GM23338 (cell line): ENCODE results near the gene KCNF1. TPM values are rescaled to one million over a fixed set of nuclear protein-coding genes. Genes with fewer than 3 reads are reported as not detected.

Experiments used
- ATAC-seq: fragments of 200-7000 bp; cut with Tn5 transposase; 3 replicates; pipeline ENCODE4 v1.9.1; 2020
- DNase-seq: peaks from one replicate; pipeline ENCODE4 v3.0.0-alpha.2; 2015; ENCODE audit warnings: low spot score
- H2AFZ ChIP-seq: fragments of 200-600 bp; sonication (generic); 2 replicates; pipeline ENCODE4 v1.8.0; 2016; ENCODE audit warnings: antibody characterized with exemption, mild to moderate bottlenecking, moderate library complexity
- H3F3A ChIP-seq: fragments of 200-600 bp; sonication (generic); replicated peaks from 2 replicates; pipeline ENCODE4 v1.8.0; 2017; ENCODE audit warnings: antibody characterized with exemption, mixed run types, low read depth
- H3K27ac ChIP-seq: fragments of 200-600 bp; sonication (generic); 2 replicates; pipeline ENCODE4 v1.6.1; 2016; ENCODE audit warnings: low read depth
- H3K27me3 ChIP-seq: fragments of 200-600 bp; sonication (generic); 2 replicates; pipeline ENCODE4 v1.8.0; 2016; ENCODE audit warnings: mild to moderate bottlenecking, mixed run types, moderate library complexity; ENCODE audit not compliant: insufficient read depth
- H3K36me3 ChIP-seq: fragments of 200-600 bp; sonication (generic); 2 replicates; pipeline ENCODE4 v1.8.0; 2016; ENCODE audit warnings: mild to moderate bottlenecking; ENCODE audit not compliant: insufficient read depth
- H3K4me1 ChIP-seq: fragments of 200-600 bp; sonication (generic); 2 replicates; pipeline ENCODE4 v1.8.0; 2016; ENCODE audit warnings: mild to moderate bottlenecking, moderate library complexity; ENCODE audit not compliant: insufficient read depth
- H3K4me2 ChIP-seq: fragments of 200-600 bp; sonication (generic); 2 replicates; pipeline ENCODE4 v1.7.1; 2017; ENCODE audit warnings: mixed run types
- H3K4me3 ChIP-seq: fragments of 200-600 bp; sonication (generic); 2 replicates; pipeline ENCODE4 v1.6.1; 2016; ENCODE audit warnings: mixed run types
- H3K79me2 ChIP-seq: fragments of 200-600 bp; sonication (generic); replicated peaks from 2 replicates; pipeline ENCODE4 v1.8.0; 2017; ENCODE audit warnings: mild to moderate bottlenecking; ENCODE audit not compliant: insufficient read depth
- H3K9me2 ChIP-seq: fragments of 200-600 bp; sonication (generic); 2 replicates; pipeline ENCODE4 v1.8.0; 2017; ENCODE audit not compliant: insufficient read depth
- H4K20me1 ChIP-seq: fragments of 200-600 bp; sonication (generic); replicated peaks from 2 replicates; pipeline ENCODE4 v1.8.0; 2017; ENCODE audit warnings: mild to moderate bottlenecking; ENCODE audit not compliant: insufficient read depth
- H3K27ac Mint-ChIP-seq: 2 replicates; pipeline ENCODE4 v1.8.0; 2020; ENCODE audit warnings: inconsistent platforms, mild to moderate bottlenecking, moderate library complexity, mixed read lengths
- H3K27me3 Mint-ChIP-seq: 3 replicates; pipeline ENCODE4 v1.8.0; 2022; ENCODE audit warnings: low read depth, mild to moderate bottlenecking, moderate library complexity, mixed read lengths, inconsistent platforms; ENCODE audit not compliant: insufficient read depth, poor library complexity
- H3K36me3 Mint-ChIP-seq: 3 replicates; pipeline ENCODE4 v1.8.0; 2021; ENCODE audit warnings: low read depth, mild to moderate bottlenecking, inconsistent platforms, moderate library complexity, mixed read lengths
- H3K4me1 Mint-ChIP-seq: 3 replicates; pipeline ENCODE4 v1.8.0; 2020; ENCODE audit warnings: mild to moderate bottlenecking, inconsistent platforms, mixed read lengths
- H3K4me3 Mint-ChIP-seq: 3 replicates; pipeline ENCODE4 v1.8.0; 2021; ENCODE audit warnings: moderate library complexity, mild to moderate bottlenecking, inconsistent platforms, mixed read lengths
- H3K9me3 Mint-ChIP-seq: 3 replicates; pipeline ENCODE4 v1.8.0; 2020; ENCODE audit warnings: moderate library complexity, mild to moderate bottlenecking, inconsistent platforms, mixed read lengths
- CREB1 ChIP-seq: fragments of 250-450 bp; sonication (Bioruptor Pico); IDR thresholded peaks from 2 replicates; pipeline ENCODE4 v1.5.0; 2020; ENCODE audit warnings: low read depth, mild to moderate bottlenecking, moderate library complexity
- CTCF ChIP-seq, 2 experiments: fragments of 200-600 bp in 1 of 2; sonication (generic) in 1 of 2; conservative IDR thresholded peaks; 2 replicates each; pipeline versions ENCODE4 v1.5.1 to v1.6.1; 2016 to 2017; ENCODE audit warnings: antibody characterized with exemption in 2 of 2, low read depth in 2 of 2, mild to moderate bottlenecking in 2 of 2, moderate library complexity in 1 of 2
- ETS1 ChIP-seq: IDR thresholded peaks from 2 replicates; pipeline ENCODE4 v1.6.1; 2016; ENCODE audit warnings: antibody characterized with exemption
- EZH2phosphoT487 ChIP-seq: fragments of 200-600 bp; sonication (generic); IDR thresholded peaks from one replicate; pipeline ENCODE4 v1.8.1; 2018; ENCODE audit warnings: antibody characterized with exemption; ENCODE audit not compliant: unreplicated experiment
- JUNB ChIP-seq: IDR thresholded peaks from one replicate; pipeline ENCODE4 v1.6.1; 2016; ENCODE audit warnings: antibody characterized with exemption; ENCODE audit not compliant: unreplicated experiment
- NANOG ChIP-seq: IDR thresholded peaks from 2 replicates; pipeline ENCODE4 v1.6.1; 2016; ENCODE audit warnings: antibody characterized with exemption, borderline replicate concordance
- REST ChIP-seq: IDR thresholded peaks from one replicate; pipeline ENCODE4 v1.6.1; 2018; ENCODE audit warnings: antibody characterized with exemption; ENCODE audit not compliant: unreplicated experiment
- STAT1 ChIP-seq: IDR thresholded peaks from one replicate; pipeline ENCODE4 v1.6.1; 2016; ENCODE audit warnings: antibody characterized with exemption; ENCODE audit not compliant: unreplicated experiment
- ZNF114 ChIP-seq: fragments of 250-450 bp; sonication (Bioruptor Pico); IDR thresholded peaks from 2 replicates; pipeline ENCODE4 v1.5.0; 2020; ENCODE audit warnings: mild to moderate bottlenecking, moderate library complexity
- ZNF331 ChIP-seq: fragments of 250-450 bp; sonication (Bioruptor Pico); IDR thresholded peaks from 2 replicates; pipeline ENCODE4 v1.5.0; 2020; ENCODE audit warnings: low read depth, mild to moderate bottlenecking, moderate library complexity
- polyA plus RNA-seq: library from polyadenylated mRNA; unstranded; fragments of >200 nt; fragmentation: Nextera tagmentation; extraction: Ambion mirVana; gene quantifications from 2 replicates; pipeline ENCODE4 v1.2.1, GENCODE V29; 2016
- total RNA-seq: library from RNA; depleted of rRNA; stranded (reverse); fragments of >200 nt; shearing (Covaris generic); gene quantifications from 2 replicates; pipeline ENCODE4 v1.2.3, GENCODE V29; 2014

Gene KCNF1
- total and polyA plus RNA-seq, 2 experiments from 2014 or later = 0.11 to 1.5 TPM

GRCh38 chr2:10876394-10876793, 35.3 kb upstream of the KCNF1 start:
- H3K36me3 Mint-ChIP-seq = peaks cover 4% of the 10 kb centered on the region; the same call in 1 of the 3 replicates
- peaks cover 8% of the 10 kb centered on the region for H3K27me3 Mint-ChIP-seq
- ATAC-seq (no peak), DNase-seq (no peak)
- H3K4me3 ChIP-seq = no peak overlapping the region
- H3K36me3 ChIP-seq = no peaks in the 10 kb centered on the region; the same call in 1 of the 2 replicates
- no peaks in the 10 kb centered on the region for H3K27me3 ChIP-seq
- no peak overlapping the region for H3K4me3 Mint-ChIP-seq
- TF ChIP-seq ZNF331 (no peak), STAT1 (no peak), CTCF (conservative IDR thresholded peaks at IDR 0.05; ENCODE audit: low read depth in 2 of 2) (no peak), JUNB (no peak), ZNF114 (CRISPR knock-in tag) (no peak), CREB1 (no peak), REST (no peak), NANOG (no peak)
- H3K79me2 ChIP-seq = no peaks in the 10 kb centered on the region
- no peaks in the 10 kb centered on the region for H3K9me2 ChIP-seq
- H3K4me1 ChIP-seq = peaks cover 3% of the 10 kb centered on the region; the same call in 1 of the 2 replicates
- no peak overlapping the region for H2AFZ ChIP-seq
- no peak overlapping the region for H3K27ac ChIP-seq
- no peak overlapping the region for H3K27ac Mint-ChIP-seq
- H3F3A ChIP-seq = no peaks in the 10 kb centered on the region
- H3K4me1 Mint-ChIP-seq = peaks cover 15% of the 10 kb centered on the region
- H4K20me1 ChIP-seq = no peaks in the 10 kb centered on the region
- no peak overlapping the region for H3K4me2 ChIP-seq
- H3K9me3 Mint-ChIP-seq = peaks cover 12% of the 10 kb centered on the region; the same call in 2 of the 3 replicates

GRCh38 chr2:10876963-10877362, 34.8 kb upstream of the KCNF1 start:
- H3K4me1 Mint-ChIP-seq = peaks cover 15% of the 10 kb centered on the region
- Histone ChIP-seq H3K27me3 (no peaks in the 10 kb centered on the region), H4K20me1 (no peaks in the 10 kb centered on the region), H2AFZ (no peak overlapping the region), H3K4me1 (peaks cover 3% of the 10 kb centered on the region; the same call in 1 of the 2 replicates), H3K4me2 (no peak overlapping the region), H3F3A (no peaks in the 10 kb centered on the region), H3K27ac (no peak overlapping the region), H3K79me2 (no peaks in the 10 kb centered on the region), H3K9me2 (no peaks in the 10 kb centered on the region), H3K4me3 (no peak overlapping the region), H3K36me3 (no peaks in the 10 kb centered on the region)
- H3K9me3 Mint-ChIP-seq = peaks cover 8% of the 10 kb centered on the region; the same call in 2 of the 3 replicates
- H3K27me3 Mint-ChIP-seq = peaks cover 8% of the 10 kb centered on the region
- DNase-seq = no peak
- peaks cover 4% of the 10 kb centered on the region; the same call in 1 of the 3 replicates for H3K36me3 Mint-ChIP-seq
- no peak overlapping the region for H3K4me3 Mint-ChIP-seq
- no peak for TF ChIP-seq JUNB
- TF ChIP-seq EZH2phosphoT487 = no peak
- no peak for TF ChIP-seq ETS1
- no peak for TF ChIP-seq CREB1
- TF ChIP-seq STAT1 = no peak
- TF ChIP-seq NANOG = no peak
- TF ChIP-seq REST = no peak
- H3K27ac Mint-ChIP-seq = no peak overlapping the region
- ATAC-seq = no peak
